ENCODE measurements around the gene FHL2. TPM values are rescaled to one million over a fixed set of nuclear protein-coding genes. Genes with fewer than 3 reads are reported as not detected.

FHL2 gene
- total and polyA plus RNA-seq, 2 of the 13 experiments (the other 11 are each of a cell fraction or from before 2014, with no cell fraction given), result 1.9 to 74.8 TPM

DNA sequence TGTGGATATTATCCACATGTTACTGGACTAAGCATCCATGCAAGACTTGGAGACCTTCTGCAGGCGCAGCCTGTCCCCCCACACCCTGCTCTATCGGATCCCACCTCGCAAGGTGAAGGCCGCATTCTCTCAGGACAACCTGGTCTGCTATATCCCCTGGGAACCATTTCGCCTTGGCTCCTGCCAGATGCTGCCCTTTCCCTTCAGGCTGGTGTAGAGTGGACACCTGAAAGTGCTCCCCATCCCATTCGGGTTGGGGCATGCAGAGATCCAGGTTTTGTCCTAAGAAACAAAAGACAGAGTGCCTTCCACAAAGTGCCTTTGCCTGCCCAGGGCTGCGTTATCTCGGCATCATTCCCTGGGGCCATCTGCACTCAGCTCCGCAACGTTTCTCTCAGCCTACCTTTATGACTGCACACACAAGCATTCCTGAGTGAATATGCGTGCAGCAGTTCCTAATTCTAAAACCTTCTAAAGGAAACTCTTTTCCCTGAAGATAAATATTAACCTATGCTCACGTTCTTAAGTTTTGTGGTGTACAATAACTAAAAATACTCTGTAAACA lies 20.5 kb downstream of the FHL2 start:
- Histone ChIP-seq H3K9me3 (ENCODE audit: low read length) (no peaks in the 10 kb centered on the region), H3K27ac (ENCODE audit: extremely low read length, insufficient read depth, low read length) (no peak overlapping the region), H3K9ac (ENCODE audit: insufficient read depth, low read depth, low read length) (no peak overlapping the region), H2AFZ (ENCODE audit: low read length) (no peak overlapping the region), H3K36me3 (replicated peaks in 1 of 2; ENCODE audit: control insufficient read depth in 1 of 2, insufficient read depth in 2 of 2, low read length in 2 of 2) (peaks cover 0 to 15% of the 10 kb centered on the region in 2 experiments; a peak in 3 of 5 replicates), H3K4me1 (ENCODE audit: insufficient read depth, low read length) (peaks cover 7% of the 10 kb centered on the region), H3K27me3 (ENCODE audit: control insufficient read depth in 1 of 2, insufficient read depth in 2 of 2, low read length in 2 of 2) (no peaks in the 10 kb centered on the region), H3K4me3 (replicated peaks in 1 of 3; ENCODE audit: insufficient read depth in 1 of 3, low read depth in 2 of 3, low read length in 3 of 3) (no peak overlapping the region), H3K4me2 (ENCODE audit: low read depth, low read length) (no peak overlapping the region), H4K20me1 (ENCODE audit: insufficient read depth, low read length) (no peaks in the 10 kb centered on the region), H3K79me2 (ENCODE audit: insufficient read depth, low read length) (no peaks in the 10 kb centered on the region)
- 91% methylated on average over 12 of the region's 12 CpGs for WGBS (ENCODE audit: low lambda C conversion rate)
- intact Hi-C loops (cut with micrococcal nuclease; ENCODE audit: unreplicated experiment), result no loop called here
- in situ Hi-C loops (cut with HindIII; ENCODE audit: extremely low pct_ligation_motif_present, low pct_unique_long_range_greater_than_20kb), result no loop called here
- DNase-seq (ENCODE audit: low spot score), result no peak
- BruUV-seq (replicated peaks), result no TSS peak
- no peak for ATAC-seq
- no peak for TF ChIP-seq SRSF1 (optimal IDR thresholded peaks at IDR 0.05; ENCODE audit: low read depth, low read length)
- TF ChIP-seq, protein P1, sequence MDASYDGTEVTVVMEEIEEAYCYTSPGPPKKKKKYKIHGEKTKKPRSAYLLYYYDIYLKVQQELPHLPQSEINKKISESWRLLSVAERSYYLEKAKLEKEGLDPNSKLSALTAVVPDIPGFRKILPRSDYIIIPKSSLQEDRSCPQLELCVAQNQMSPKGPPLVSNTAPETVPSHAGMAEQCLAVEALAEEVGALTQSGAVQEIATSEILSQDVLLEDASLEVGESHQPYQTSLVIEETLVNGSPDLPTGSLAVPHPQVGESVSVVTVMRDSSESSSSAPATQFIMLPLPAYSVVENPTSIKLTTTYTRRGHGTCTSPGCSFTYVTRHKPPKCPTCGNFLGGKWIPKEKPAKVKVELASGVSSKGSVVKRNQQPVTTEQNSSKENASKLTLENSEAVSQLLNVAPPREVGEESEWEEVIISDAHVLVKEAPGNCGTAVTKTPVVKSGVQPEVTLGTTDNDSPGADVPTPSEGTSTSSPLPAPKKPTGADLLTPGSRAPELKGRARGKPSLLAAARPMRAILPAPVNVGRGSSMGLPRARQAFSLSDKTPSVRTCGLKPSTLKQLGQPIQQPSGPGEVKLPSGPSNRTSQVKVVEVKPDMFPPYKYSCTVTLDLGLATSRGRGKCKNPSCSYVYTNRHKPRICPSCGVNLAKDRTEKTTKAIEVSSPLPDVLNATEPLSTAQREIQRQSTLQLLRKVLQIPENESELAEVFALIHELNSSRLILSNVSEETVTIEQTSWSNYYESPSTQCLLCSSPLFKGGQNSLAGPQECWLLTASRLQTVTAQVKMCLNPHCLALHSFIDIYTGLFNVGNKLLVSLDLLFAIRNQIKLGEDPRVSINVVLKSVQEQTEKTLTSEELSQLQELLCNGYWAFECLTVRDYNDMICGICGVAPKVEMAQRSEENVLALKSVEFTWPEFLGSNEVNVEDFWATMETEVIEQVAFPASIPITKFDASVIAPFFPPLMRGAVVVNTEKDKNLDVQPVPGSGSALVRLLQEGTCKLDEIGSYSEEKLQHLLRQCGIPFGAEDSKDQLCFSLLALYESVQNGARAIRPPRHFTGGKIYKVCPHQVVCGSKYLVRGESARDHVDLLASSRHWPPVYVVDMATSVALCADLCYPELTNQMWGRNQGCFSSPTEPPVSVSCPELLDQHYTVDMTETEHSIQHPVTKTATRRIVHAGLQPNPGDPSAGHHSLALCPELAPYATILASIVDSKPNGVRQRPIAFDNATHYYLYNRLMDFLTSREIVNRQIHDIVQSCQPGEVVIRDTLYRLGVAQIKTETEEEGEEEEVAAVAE (CRISPR knock-in tag; IDR thresholded peaks at IDR 0.05; ENCODE audit: borderline replicate concordance), result no peak
- TF ChIP-seq, protein P2, sequence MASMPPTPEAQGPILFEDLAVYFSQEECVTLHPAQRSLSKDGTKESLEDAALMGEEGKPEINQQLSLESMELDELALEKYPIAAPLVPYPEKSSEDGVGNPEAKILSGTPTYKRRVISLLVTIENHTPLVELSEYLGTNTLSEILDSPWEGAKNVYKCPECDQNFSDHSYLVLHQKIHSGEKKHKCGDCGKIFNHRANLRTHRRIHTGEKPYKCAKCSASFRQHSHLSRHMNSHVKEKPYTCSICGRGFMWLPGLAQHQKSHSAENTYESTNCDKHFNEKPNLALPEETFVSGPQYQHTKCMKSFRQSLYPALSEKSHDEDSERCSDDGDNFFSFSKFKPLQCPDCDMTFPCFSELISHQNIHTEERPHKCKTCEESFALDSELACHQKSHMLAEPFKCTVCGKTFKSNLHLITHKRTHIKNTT (CRISPR knock-in tag; IDR thresholded peaks at IDR 0.05), result no peak
- TF ChIP-seq ATF7-NPFF (CRISPR knock-in tag; IDR thresholded peaks at IDR 0.05; ENCODE audit: low read depth), result no peak
- TF ChIP-seq TBX3 (IDR thresholded peaks at IDR 0.05; ENCODE audit: borderline replicate concordance), result no peak
- TF ChIP-seq, protein P3, sequence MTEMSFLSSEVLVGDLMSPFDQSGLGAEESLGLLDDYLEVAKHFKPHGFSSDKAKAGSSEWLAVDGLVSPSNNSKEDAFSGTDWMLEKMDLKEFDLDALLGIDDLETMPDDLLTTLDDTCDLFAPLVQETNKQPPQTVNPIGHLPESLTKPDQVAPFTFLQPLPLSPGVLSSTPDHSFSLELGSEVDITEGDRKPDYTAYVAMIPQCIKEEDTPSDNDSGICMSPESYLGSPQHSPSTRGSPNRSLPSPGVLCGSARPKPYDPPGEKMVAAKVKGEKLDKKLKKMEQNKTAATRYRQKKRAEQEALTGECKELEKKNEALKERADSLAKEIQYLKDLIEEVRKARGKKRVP (CRISPR knock-in tag; IDR thresholded peaks at IDR 0.05), result no peak
- no peak for TF ChIP-seq HOXA5 (CRISPR knock-in tag; IDR thresholded peaks at IDR 0.05)
- TF ChIP-seq, protein P4, sequence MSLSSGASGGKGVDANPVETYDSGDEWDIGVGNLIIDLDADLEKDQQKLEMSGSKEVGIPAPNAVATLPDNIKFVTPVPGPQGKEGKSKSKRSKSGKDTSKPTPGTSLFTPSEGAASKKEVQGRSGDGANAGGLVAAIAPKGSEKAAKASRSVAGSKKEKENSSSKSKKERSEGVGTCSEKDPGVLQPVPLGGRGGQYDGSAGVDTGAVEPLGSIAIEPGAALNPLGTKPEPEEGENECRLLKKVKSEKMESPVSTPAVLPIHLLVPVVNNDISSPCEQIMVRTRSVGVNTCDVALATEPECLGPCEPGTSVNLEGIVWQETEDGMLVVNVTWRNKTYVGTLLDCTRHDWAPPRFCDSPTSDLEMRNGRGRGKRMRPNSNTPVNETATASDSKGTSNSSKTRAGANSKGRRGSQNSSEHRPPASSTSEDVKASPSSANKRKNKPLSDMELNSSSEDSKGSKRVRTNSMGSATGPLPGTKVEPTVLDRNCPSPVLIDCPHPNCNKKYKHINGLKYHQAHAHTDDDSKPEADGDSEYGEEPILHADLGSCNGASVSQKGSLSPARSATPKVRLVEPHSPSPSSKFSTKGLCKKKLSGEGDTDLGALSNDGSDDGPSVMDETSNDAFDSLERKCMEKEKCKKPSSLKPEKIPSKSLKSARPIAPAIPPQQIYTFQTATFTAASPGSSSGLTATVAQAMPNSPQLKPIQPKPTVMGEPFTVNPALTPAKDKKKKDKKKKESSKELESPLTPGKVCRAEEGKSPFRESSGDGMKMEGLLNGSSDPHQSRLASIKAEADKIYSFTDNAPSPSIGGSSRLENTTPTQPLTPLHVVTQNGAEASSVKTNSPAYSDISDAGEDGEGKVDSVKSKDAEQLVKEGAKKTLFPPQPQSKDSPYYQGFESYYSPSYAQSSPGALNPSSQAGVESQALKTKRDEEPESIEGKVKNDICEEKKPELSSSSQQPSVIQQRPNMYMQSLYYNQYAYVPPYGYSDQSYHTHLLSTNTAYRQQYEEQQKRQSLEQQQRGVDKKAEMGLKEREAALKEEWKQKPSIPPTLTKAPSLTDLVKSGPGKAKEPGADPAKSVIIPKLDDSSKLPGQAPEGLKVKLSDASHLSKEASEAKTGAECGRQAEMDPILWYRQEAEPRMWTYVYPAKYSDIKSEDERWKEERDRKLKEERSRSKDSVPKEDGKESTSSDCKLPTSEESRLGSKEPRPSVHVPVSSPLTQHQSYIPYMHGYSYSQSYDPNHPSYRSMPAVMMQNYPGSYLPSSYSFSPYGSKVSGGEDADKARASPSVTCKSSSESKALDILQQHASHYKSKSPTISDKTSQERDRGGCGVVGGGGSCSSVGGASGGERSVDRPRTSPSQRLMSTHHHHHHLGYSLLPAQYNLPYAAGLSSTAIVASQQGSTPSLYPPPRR (CRISPR knock-in tag; IDR thresholded peaks at IDR 0.05; ENCODE audit: borderline replicate concordance), result no peak
- no peak for TF ChIP-seq ZKSCAN8 (CRISPR knock-in tag; IDR thresholded peaks at IDR 0.05; ENCODE audit: borderline replicate concordance)
- TF ChIP-seq CENPX (CRISPR knock-in tag; IDR thresholded peaks at IDR 0.05), result no peak
- no peak for FAIRE-seq
- ChIA-PET POLR2A (no interaction called here), CTCF (ENCODE audit: low intra/inter-chr PET ratio, low total read pairs) (interaction anchor here (1.1 kb wide), 1 partner anchor 143 kb away, joined by 3 read pairs; no protein-coding TSS in a partner anchor)

Data from HepG2 (cell line).